H1 (cell line): ENCODE results near the gene SH3BGRL. TPM values are rescaled to one million over a fixed set of nuclear protein-coding genes. Genes with fewer than 3 reads are reported as not detected.
A peak's percentile ranks its signal among the peaks of the same experiment; 100 is the strongest.

Source experiments
- POLR2A ChIP-seq, 2 experiments: IDR thresholded peaks; 1 replicate in 1 of 2; 2 replicates in 1 of 2; pipeline ENCODE4 v1.6.1; 2011; ENCODE audit warnings: low read depth in 2 of 2, low read length in 2 of 2, mild to moderate bottlenecking in 2 of 2; ENCODE audit errors: control extremely low read depth in 1 of 2
- RAD21 ChIP-seq, 2 experiments: IDR thresholded peaks in 1 of 2; conservative IDR thresholded peaks in 1 of 2; 2 replicates each; pipeline ENCODE4 v1.6.1; 2011; ENCODE audit warnings: low read depth in 2 of 2, low read length in 2 of 2, improper control_type of control experiment in 1 of 2, inconsistent platforms in 1 of 2, mild to moderate bottlenecking in 1 of 2, moderate library complexity in 1 of 2
- RNF2 ChIP-seq: fragments of 200-900, 300-1000 bp; sonication (generic); IDR thresholded peaks from 2 replicates; pipeline ENCODE4 v1.7.1; 2016; ENCODE audit warnings: borderline replicate concordance, low read depth, mild to moderate bottlenecking, antibody characterized with exemption, low read length; ENCODE audit not compliant: poor library complexity, severe bottlenecking; ENCODE audit errors: missing control alignments
- RXRA ChIP-seq: IDR thresholded peaks from 2 replicates; pipeline ENCODE4 v1.6.1; 2011; ENCODE audit warnings: low read depth, mild to moderate bottlenecking, low read length, moderate library complexity; ENCODE audit not compliant: insufficient read depth
- SAP30 ChIP-seq: fragments of 300-600 bp; sonication (generic); IDR thresholded peaks from 2 replicates; pipeline ENCODE4 v1.7.1; 2012; ENCODE audit warnings: low read length, moderate library complexity, mild to moderate bottlenecking, inconsistent platforms; ENCODE audit not compliant: insufficient read depth, insufficient replicate concordance
- SIRT6 ChIP-seq: IDR thresholded peaks from one replicate; pipeline ENCODE4 v1.7.1; 2012; ENCODE audit warnings: low read length, inconsistent platforms
- TAF1 ChIP-seq: IDR thresholded peaks from 2 replicates; pipeline ENCODE4 v1.6.1; 2011; ENCODE audit warnings: mild to moderate bottlenecking, low read depth, low read length
- TEAD4 ChIP-seq: IDR thresholded peaks from 2 replicates; pipeline ENCODE4 v1.6.1; 2012; ENCODE audit warnings: low read depth, low read length, inconsistent platforms, mixed read lengths
- polyA plus RNA-seq, 7 experiments: library from polyadenylated mRNA; depleted of rRNA in 3 of 7; stranded (reverse) in 5 of 7; unstranded in 2 of 7; fragments of >200 nt in 5 of 7; fragments of 200-250 nt in 2 of 7; gene quantifications; 1 replicate in 5 of 7; 2 replicates in 1 of 7; 4 replicates in 1 of 7; pipeline versions ENCODE4 v1.2.1 to v1.2.3, GENCODE V29; 2011 to 2013; ENCODE audit warnings: missing spikeins in 2 of 7, mixed read lengths in 2 of 7
- total RNA-seq: library from RNA; stranded (reverse); fragmentation: NEBNext Ultra II Directional; extraction: Animal tissue kit (Norgen Biotek cat#: 25700); gene quantifications from 2 replicates; pipeline ENCODE4 v1.2.1, GENCODE V29; 2021
- TF ChIP-seq, protein P1 (sequence below): fragments of 300-600 bp; sonication (generic); IDR thresholded peaks from 2 replicates; pipeline ENCODE4 v1.7.1; 2012; ENCODE audit warnings: low read length, moderate library complexity, mild to moderate bottlenecking, inconsistent platforms; ENCODE audit not compliant: insufficient replicate concordance

The SH3BGRL gene
- total and polyA plus RNA-seq, 2 of the 8 experiments (the other 6 are each of a cell fraction or from before 2014, with no cell fraction given), result 36.3 to 49.6 TPM

DNA sequence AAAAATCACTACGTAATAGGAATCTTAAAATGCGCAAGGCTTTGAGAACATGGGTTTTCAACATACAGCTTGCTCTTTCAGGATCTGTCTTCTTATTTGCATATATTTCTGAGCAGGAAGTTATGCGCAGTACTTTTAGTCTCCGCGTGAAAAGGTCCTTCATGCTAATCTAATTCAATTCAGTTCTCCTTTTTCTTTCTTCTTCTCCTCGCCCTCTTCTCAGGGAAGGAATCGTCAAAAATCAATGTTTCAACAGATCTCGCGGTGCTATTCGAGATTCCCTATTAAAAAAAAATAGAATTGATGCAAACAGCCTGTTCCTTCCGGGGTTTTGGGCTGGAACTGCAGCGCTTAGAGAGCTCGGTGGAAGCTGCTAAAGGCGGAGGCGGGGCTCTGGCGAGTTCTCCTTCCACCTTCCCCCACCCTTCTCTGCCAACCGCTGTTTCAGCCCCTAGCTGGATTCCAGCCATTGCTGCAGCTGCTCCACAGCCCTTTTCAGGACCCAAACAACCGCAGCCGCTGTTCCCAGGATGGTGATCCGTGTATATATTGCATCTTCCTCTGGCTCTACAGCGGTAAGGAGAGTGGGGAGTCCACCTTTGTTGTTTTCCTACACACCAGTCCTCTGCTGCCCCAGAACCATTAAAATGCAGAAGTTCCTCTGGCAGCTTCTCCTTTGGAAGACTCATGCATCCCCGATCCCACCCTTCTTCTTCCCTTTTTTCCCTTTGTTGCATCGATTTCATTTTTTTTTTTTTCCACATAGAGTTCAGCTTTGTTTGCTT, at the start of gene SH3BGRL, which contains the start of gene HMGN5 (continued):
- TF ChIP-seq RAD21 (IDR thresholded peaks at IDR 0.05 in 1 of 2, conservative IDR thresholded peaks at IDR 0.05 in 1 of 2; ENCODE audit: low read depth in 2 of 2, low read length in 2 of 2) (no peak), SAP30 (no peak), SIRT6 (no peak), TEAD4 (0 out of 2 replicates have a peak, but pooled peaks have one; percentile 33), RXRA (no peak), TAF1 (peak; percentile 60; the same call in 1 of the 2 replicates), RNF2 (no peak), POLR2A (IDR thresholded peaks at IDR 0.05; ENCODE audit: control extremely low read depth in 1 of 2, low read depth in 2 of 2, low read length in 2 of 2) (peak; percentile 26 to 48; a peak in 2 of 3 replicates)
- TF ChIP-seq, protein P1, sequence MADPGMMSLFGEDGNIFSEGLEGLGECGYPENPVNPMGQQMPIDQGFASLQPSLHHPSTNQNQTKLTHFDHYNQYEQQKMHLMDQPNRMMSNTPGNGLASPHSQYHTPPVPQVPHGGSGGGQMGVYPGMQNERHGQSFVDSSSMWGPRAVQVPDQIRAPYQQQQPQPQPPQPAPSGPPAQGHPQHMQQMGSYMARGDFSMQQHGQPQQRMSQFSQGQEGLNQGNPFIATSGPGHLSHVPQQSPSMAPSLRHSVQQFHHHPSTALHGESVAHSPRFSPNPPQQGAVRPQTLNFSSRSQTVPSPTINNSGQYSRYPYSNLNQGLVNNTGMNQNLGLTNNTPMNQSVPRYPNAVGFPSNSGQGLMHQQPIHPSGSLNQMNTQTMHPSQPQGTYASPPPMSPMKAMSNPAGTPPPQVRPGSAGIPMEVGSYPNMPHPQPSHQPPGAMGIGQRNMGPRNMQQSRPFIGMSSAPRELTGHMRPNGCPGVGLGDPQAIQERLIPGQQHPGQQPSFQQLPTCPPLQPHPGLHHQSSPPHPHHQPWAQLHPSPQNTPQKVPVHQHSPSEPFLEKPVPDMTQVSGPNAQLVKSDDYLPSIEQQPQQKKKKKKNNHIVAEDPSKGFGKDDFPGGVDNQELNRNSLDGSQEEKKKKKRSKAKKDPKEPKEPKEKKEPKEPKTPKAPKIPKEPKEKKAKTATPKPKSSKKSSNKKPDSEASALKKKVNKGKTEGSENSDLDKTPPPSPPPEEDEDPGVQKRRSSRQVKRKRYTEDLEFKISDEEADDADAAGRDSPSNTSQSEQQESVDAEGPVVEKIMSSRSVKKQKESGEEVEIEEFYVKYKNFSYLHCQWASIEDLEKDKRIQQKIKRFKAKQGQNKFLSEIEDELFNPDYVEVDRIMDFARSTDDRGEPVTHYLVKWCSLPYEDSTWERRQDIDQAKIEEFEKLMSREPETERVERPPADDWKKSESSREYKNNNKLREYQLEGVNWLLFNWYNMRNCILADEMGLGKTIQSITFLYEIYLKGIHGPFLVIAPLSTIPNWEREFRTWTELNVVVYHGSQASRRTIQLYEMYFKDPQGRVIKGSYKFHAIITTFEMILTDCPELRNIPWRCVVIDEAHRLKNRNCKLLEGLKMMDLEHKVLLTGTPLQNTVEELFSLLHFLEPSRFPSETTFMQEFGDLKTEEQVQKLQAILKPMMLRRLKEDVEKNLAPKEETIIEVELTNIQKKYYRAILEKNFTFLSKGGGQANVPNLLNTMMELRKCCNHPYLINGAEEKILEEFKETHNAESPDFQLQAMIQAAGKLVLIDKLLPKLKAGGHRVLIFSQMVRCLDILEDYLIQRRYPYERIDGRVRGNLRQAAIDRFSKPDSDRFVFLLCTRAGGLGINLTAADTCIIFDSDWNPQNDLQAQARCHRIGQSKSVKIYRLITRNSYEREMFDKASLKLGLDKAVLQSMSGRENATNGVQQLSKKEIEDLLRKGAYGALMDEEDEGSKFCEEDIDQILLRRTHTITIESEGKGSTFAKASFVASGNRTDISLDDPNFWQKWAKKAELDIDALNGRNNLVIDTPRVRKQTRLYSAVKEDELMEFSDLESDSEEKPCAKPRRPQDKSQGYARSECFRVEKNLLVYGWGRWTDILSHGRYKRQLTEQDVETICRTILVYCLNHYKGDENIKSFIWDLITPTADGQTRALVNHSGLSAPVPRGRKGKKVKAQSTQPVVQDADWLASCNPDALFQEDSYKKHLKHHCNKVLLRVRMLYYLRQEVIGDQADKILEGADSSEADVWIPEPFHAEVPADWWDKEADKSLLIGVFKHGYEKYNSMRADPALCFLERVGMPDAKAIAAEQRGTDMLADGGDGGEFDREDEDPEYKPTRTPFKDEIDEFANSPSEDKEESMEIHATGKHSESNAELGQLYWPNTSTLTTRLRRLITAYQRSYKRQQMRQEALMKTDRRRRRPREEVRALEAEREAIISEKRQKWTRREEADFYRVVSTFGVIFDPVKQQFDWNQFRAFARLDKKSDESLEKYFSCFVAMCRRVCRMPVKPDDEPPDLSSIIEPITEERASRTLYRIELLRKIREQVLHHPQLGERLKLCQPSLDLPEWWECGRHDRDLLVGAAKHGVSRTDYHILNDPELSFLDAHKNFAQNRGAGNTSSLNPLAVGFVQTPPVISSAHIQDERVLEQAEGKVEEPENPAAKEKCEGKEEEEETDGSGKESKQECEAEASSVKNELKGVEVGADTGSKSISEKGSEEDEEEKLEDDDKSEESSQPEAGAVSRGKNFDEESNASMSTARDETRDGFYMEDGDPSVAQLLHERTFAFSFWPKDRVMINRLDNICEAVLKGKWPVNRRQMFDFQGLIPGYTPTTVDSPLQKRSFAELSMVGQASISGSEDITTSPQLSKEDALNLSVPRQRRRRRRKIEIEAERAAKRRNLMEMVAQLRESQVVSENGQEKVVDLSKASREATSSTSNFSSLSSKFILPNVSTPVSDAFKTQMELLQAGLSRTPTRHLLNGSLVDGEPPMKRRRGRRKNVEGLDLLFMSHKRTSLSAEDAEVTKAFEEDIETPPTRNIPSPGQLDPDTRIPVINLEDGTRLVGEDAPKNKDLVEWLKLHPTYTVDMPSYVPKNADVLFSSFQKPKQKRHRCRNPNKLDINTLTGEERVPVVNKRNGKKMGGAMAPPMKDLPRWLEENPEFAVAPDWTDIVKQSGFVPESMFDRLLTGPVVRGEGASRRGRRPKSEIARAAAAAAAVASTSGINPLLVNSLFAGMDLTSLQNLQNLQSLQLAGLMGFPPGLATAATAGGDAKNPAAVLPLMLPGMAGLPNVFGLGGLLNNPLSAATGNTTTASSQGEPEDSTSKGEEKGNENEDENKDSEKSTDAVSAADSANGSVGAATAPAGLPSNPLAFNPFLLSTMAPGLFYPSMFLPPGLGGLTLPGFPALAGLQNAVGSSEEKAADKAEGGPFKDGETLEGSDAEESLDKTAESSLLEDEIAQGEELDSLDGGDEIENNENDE, result no peak
